ENCODE measurements around the gene AVPR2. TPM values are rescaled to one million over a fixed set of nuclear protein-coding genes. Genes with fewer than 3 reads are reported as not detected.

AVPR2 gene
- total RNA-seq, 1 experiment from 2014 or later: 10.6 TPM

- CTCF ChIA-PET: interaction anchor here (0.7 to 4.8 kb wide), 2 partner anchors 19 to 922 kb away, joined by 3 to 45 read pairs; partner anchors contain the start of gene ARHGAP4
- TF ChIP-seq REST (IDR thresholded peaks at IDR 0.05; ENCODE audit: insufficient read depth in 1 of 2, low read depth in 2 of 2, low read length in 1 of 2): no peak
- no peak for TF ChIP-seq POLR2AphosphoS5 (IDR thresholded peaks at IDR 0.05; ENCODE audit: low read depth, low read length)
- TF ChIP-seq CTCF (IDR thresholded peaks at IDR 0.05): no peak
- no peak for TF ChIP-seq SIN3A (IDR thresholded peaks at IDR 0.05; ENCODE audit: borderline replicate concordance, insufficient read depth, low read depth, low read length)
- no peak for TF ChIP-seq TCF7L2 (IDR thresholded peaks at IDR 0.05; ENCODE audit: low read depth, low read length)
- Histone ChIP-seq H3K4me1 (ENCODE audit: control insufficient read depth, insufficient read depth, low read length) (peaks cover 24% of the 10 kb centered on the region), H3K27ac (ENCODE audit: low read length) (no peak within 1 kb of the TSS), H3K36me3 (ENCODE audit: control insufficient read depth, insufficient read depth, low read length) (no peaks in the 10 kb centered on the region), H3K9me3 (ENCODE audit: control insufficient read depth, insufficient read depth, low read depth, low read length) (no peaks in the 10 kb centered on the region), H3K4me3 (ENCODE audit: low read depth in 2 of 2, low read length in 2 of 2) (no peak within 1 kb of the TSS), H3K27me3 (ENCODE audit: control insufficient read depth, insufficient read depth, low read length) (no peaks in the 10 kb centered on the region)
- intact Hi-C loops (cut with micrococcal nuclease; ENCODE audit: unreplicated experiment): no loop called here
- BruUV-seq (replicated peaks): no TSS peak
- DNase-seq (ENCODE audit: low read depth, low spot score) (no peak), ATAC-seq (no peak)
- in situ Hi-C loops (cut with HindIII; ENCODE audit: low pct_unique_long_range_greater_than_20kb, low sequenced_read_pairs): no loop called here
- POLR2A ChIA-PET: interaction anchor here (1.1 kb wide), 1 partner anchor 21 kb away, joined by 9 read pairs; no protein-coding TSS in a partner anchor
Measured at GRCh38 chrX:153944140-153944799, 39.8 kb downstream of the AVPR2 start, which contains the start of gene RENBP. Gene RENBP, minus strand, starts transcription at chrX:153944643. Its CDS starts 33 bp downstream, at chrX:153944610.

GRCh38 chrX:153944800-153945150, 40.3 kb downstream of the AVPR2 start:
- TF ChIP-seq POLR2AphosphoS5 (IDR thresholded peaks at IDR 0.05; ENCODE audit: low read depth, low read length) (no peak), CTCF (IDR thresholded peaks at IDR 0.05) (no peak), TCF7L2 (IDR thresholded peaks at IDR 0.05; ENCODE audit: low read depth, low read length) (no peak), REST (IDR thresholded peaks at IDR 0.05; ENCODE audit: insufficient read depth in 1 of 2, low read depth in 2 of 2, low read length in 1 of 2) (no peak), SIN3A (IDR thresholded peaks at IDR 0.05; ENCODE audit: borderline replicate concordance, insufficient read depth, low read depth, low read length) (no peak)
- no peak for DNase-seq (ENCODE audit: low read depth, low spot score)
- peaks cover 26% of the 10 kb centered on the region for H3K4me1 ChIP-seq (ENCODE audit: control insufficient read depth, insufficient read depth, low read length)
- ChIA-PET POLR2A (interaction anchor here (1.1 kb wide), 1 partner anchor 22 kb away, joined by 9 read pairs; no protein-coding TSS in a partner anchor), CTCF (interaction anchor here (0.6 to 4.8 kb wide), 4 partner anchors 20 to 922 kb away, joined by 3 to 45 read pairs (median 8); partner anchors contain the start of genes ARHGAP4 and IRAK1)
- no peak for ATAC-seq
- no peak overlapping the region for H3K27ac ChIP-seq (ENCODE audit: low read length)
- no peaks in the 10 kb centered on the region for H3K9me3 ChIP-seq (ENCODE audit: control insufficient read depth, insufficient read depth, low read depth, low read length)
- in situ Hi-C loops (cut with HindIII; ENCODE audit: low pct_unique_long_range_greater_than_20kb, low sequenced_read_pairs): no loop called here
- H3K4me3 ChIP-seq (ENCODE audit: low read depth in 2 of 2, low read length in 2 of 2): no peak overlapping the region
- H3K36me3 ChIP-seq (ENCODE audit: control insufficient read depth, insufficient read depth, low read length): no peaks in the 10 kb centered on the region
- intact Hi-C loops (cut with micrococcal nuclease; ENCODE audit: unreplicated experiment): no loop called here
- no TSS peak for BruUV-seq (replicated peaks)
- H3K27me3 ChIP-seq (ENCODE audit: control insufficient read depth, insufficient read depth, low read length): no peaks in the 10 kb centered on the region
